GM23338 (cell line): ENCODE measurements around the gene SELENON. TPM values are rescaled to one million over a fixed set of nuclear protein-coding genes. Genes with fewer than 3 reads are reported as not detected.

ENCODE experiments used
- ATAC-seq: fragments of 200-7000 bp; cut with Tn5 transposase; 3 replicates; pipeline ENCODE4 v1.9.1; 2020
- DNase-seq: peaks from one replicate; pipeline ENCODE4 v3.0.0-alpha.2; 2015; ENCODE audit warnings: low spot score
- H2AFZ ChIP-seq: fragments of 200-600 bp; sonication (generic); 2 replicates; pipeline ENCODE4 v1.8.0; 2016; ENCODE audit warnings: antibody characterized with exemption, mild to moderate bottlenecking, moderate library complexity
- H3F3A ChIP-seq: fragments of 200-600 bp; sonication (generic); replicated peaks from 2 replicates; pipeline ENCODE4 v1.8.0; 2017; ENCODE audit warnings: antibody characterized with exemption, mixed run types, low read depth
- H3K27ac ChIP-seq: fragments of 200-600 bp; sonication (generic); 2 replicates; pipeline ENCODE4 v1.6.1; 2016; ENCODE audit warnings: low read depth
- H3K27me3 ChIP-seq: fragments of 200-600 bp; sonication (generic); 2 replicates; pipeline ENCODE4 v1.8.0; 2016; ENCODE audit warnings: mild to moderate bottlenecking, mixed run types, moderate library complexity; ENCODE audit not compliant: insufficient read depth
- H3K36me3 ChIP-seq: fragments of 200-600 bp; sonication (generic); 2 replicates; pipeline ENCODE4 v1.8.0; 2016; ENCODE audit warnings: mild to moderate bottlenecking; ENCODE audit not compliant: insufficient read depth
- H3K4me1 ChIP-seq: fragments of 200-600 bp; sonication (generic); 2 replicates; pipeline ENCODE4 v1.8.0; 2016; ENCODE audit warnings: mild to moderate bottlenecking, moderate library complexity; ENCODE audit not compliant: insufficient read depth
- H3K4me2 ChIP-seq: fragments of 200-600 bp; sonication (generic); 2 replicates; pipeline ENCODE4 v1.7.1; 2017; ENCODE audit warnings: mixed run types
- H3K4me3 ChIP-seq: fragments of 200-600 bp; sonication (generic); 2 replicates; pipeline ENCODE4 v1.6.1; 2016; ENCODE audit warnings: mixed run types
- H3K79me2 ChIP-seq: fragments of 200-600 bp; sonication (generic); replicated peaks from 2 replicates; pipeline ENCODE4 v1.8.0; 2017; ENCODE audit warnings: mild to moderate bottlenecking; ENCODE audit not compliant: insufficient read depth
- H3K9me2 ChIP-seq: fragments of 200-600 bp; sonication (generic); 2 replicates; pipeline ENCODE4 v1.8.0; 2017; ENCODE audit not compliant: insufficient read depth
- H4K20me1 ChIP-seq: fragments of 200-600 bp; sonication (generic); replicated peaks from 2 replicates; pipeline ENCODE4 v1.8.0; 2017; ENCODE audit warnings: mild to moderate bottlenecking; ENCODE audit not compliant: insufficient read depth
- H3K27ac Mint-ChIP-seq: 2 replicates; pipeline ENCODE4 v1.8.0; 2020; ENCODE audit warnings: inconsistent platforms, mild to moderate bottlenecking, moderate library complexity, mixed read lengths
- H3K27me3 Mint-ChIP-seq: 3 replicates; pipeline ENCODE4 v1.8.0; 2022; ENCODE audit warnings: low read depth, mild to moderate bottlenecking, moderate library complexity, mixed read lengths, inconsistent platforms; ENCODE audit not compliant: insufficient read depth, poor library complexity
- H3K36me3 Mint-ChIP-seq: 3 replicates; pipeline ENCODE4 v1.8.0; 2021; ENCODE audit warnings: low read depth, mild to moderate bottlenecking, inconsistent platforms, moderate library complexity, mixed read lengths
- H3K4me1 Mint-ChIP-seq: 3 replicates; pipeline ENCODE4 v1.8.0; 2020; ENCODE audit warnings: mild to moderate bottlenecking, inconsistent platforms, mixed read lengths
- H3K4me3 Mint-ChIP-seq: 3 replicates; pipeline ENCODE4 v1.8.0; 2021; ENCODE audit warnings: moderate library complexity, mild to moderate bottlenecking, inconsistent platforms, mixed read lengths
- H3K9me3 Mint-ChIP-seq: 3 replicates; pipeline ENCODE4 v1.8.0; 2020; ENCODE audit warnings: moderate library complexity, mild to moderate bottlenecking, inconsistent platforms, mixed read lengths
- CREB1 ChIP-seq: fragments of 250-450 bp; sonication (Bioruptor Pico); IDR thresholded peaks from 2 replicates; pipeline ENCODE4 v1.5.0; 2020; ENCODE audit warnings: low read depth, mild to moderate bottlenecking, moderate library complexity
- CTCF ChIP-seq, 2 experiments: fragments of 200-600 bp in 1 of 2; sonication (generic) in 1 of 2; conservative IDR thresholded peaks; 2 replicates each; pipeline versions ENCODE4 v1.5.1 to v1.6.1; 2016 to 2017; ENCODE audit warnings: antibody characterized with exemption in 2 of 2, low read depth in 2 of 2, mild to moderate bottlenecking in 2 of 2, moderate library complexity in 1 of 2
- ETS1 ChIP-seq: IDR thresholded peaks from 2 replicates; pipeline ENCODE4 v1.6.1; 2016; ENCODE audit warnings: antibody characterized with exemption
- EZH2 ChIP-seq: fragments of 200-600 bp; sonication (generic); IDR thresholded peaks from one replicate; pipeline ENCODE4 v1.8.0; 2017; ENCODE audit warnings: antibody characterized with exemption, mild to moderate bottlenecking, low read depth; ENCODE audit not compliant: unreplicated experiment
- EZH2phosphoT487 ChIP-seq: fragments of 200-600 bp; sonication (generic); IDR thresholded peaks from one replicate; pipeline ENCODE4 v1.8.1; 2018; ENCODE audit warnings: antibody characterized with exemption; ENCODE audit not compliant: unreplicated experiment
- JUNB ChIP-seq: IDR thresholded peaks from one replicate; pipeline ENCODE4 v1.6.1; 2016; ENCODE audit warnings: antibody characterized with exemption; ENCODE audit not compliant: unreplicated experiment
- NANOG ChIP-seq: IDR thresholded peaks from 2 replicates; pipeline ENCODE4 v1.6.1; 2016; ENCODE audit warnings: antibody characterized with exemption, borderline replicate concordance
- POLR2AphosphoS5 ChIP-seq: IDR thresholded peaks from 2 replicates; pipeline ENCODE4 v1.6.1; 2016; ENCODE audit warnings: antibody characterized with exemption, low read depth
- STAT1 ChIP-seq: IDR thresholded peaks from one replicate; pipeline ENCODE4 v1.6.1; 2016; ENCODE audit warnings: antibody characterized with exemption; ENCODE audit not compliant: unreplicated experiment
- ZNF114 ChIP-seq: fragments of 250-450 bp; sonication (Bioruptor Pico); IDR thresholded peaks from 2 replicates; pipeline ENCODE4 v1.5.0; 2020; ENCODE audit warnings: mild to moderate bottlenecking, moderate library complexity
- ZNF331 ChIP-seq: fragments of 250-450 bp; sonication (Bioruptor Pico); IDR thresholded peaks from 2 replicates; pipeline ENCODE4 v1.5.0; 2020; ENCODE audit warnings: low read depth, mild to moderate bottlenecking, moderate library complexity
- ZNF462 ChIP-seq: fragments of 250-450 bp; sonication (Bioruptor Pico); IDR thresholded peaks from 2 replicates; pipeline ENCODE4 v1.5.0; 2020; ENCODE audit warnings: mild to moderate bottlenecking, moderate library complexity
- polyA plus RNA-seq: library from polyadenylated mRNA; unstranded; fragments of >200 nt; fragmentation: Nextera tagmentation; extraction: Ambion mirVana; gene quantifications from 2 replicates; pipeline ENCODE4 v1.2.1, GENCODE V29; 2016
- total RNA-seq: library from RNA; depleted of rRNA; stranded (reverse); fragments of >200 nt; shearing (Covaris generic); gene quantifications from 2 replicates; pipeline ENCODE4 v1.2.3, GENCODE V29; 2014

Gene SELENON
- total and polyA plus RNA-seq, 2 experiments from 2014 or later = 17.9 to 93.2 TPM

GRCh38 chr1:25760122-25760719, 39.8 kb upstream of the SELENON start:
- H3K36me3 Mint-ChIP-seq = no peaks in the 10 kb centered on the region
- H3K27me3 Mint-ChIP-seq = peaks cover 8% of the 10 kb centered on the region
- Histone ChIP-seq H3K4me3 (no peak overlapping the region), H3K4me2 (no peak overlapping the region), H3K27ac (no peak overlapping the region), H3K4me1 (0 out of 2 replicates have a peak, but pooled peaks cover 12% of the 10 kb centered on the region), H3K79me2 (no peaks in the 10 kb centered on the region), H3K27me3 (no peaks in the 10 kb centered on the region), H3F3A (no peaks in the 10 kb centered on the region), H4K20me1 (no peaks in the 10 kb centered on the region), H3K36me3 (no peaks in the 10 kb centered on the region), H3K9me2 (no peaks in the 10 kb centered on the region), H2AFZ (no peak overlapping the region)
- H3K4me3 Mint-ChIP-seq = no peak overlapping the region
- no peak overlapping the region for H3K27ac Mint-ChIP-seq
- DNase-seq (no peak), ATAC-seq (no peak)
- TF ChIP-seq NANOG (no peak), STAT1 (no peak)
- H3K4me1 Mint-ChIP-seq = peaks cover 42% of the 10 kb centered on the region
- no peaks in the 10 kb centered on the region for H3K9me3 Mint-ChIP-seq

GRCh38 chr1:25760871-25761270, 39.1 kb upstream of the SELENON start:
- DNase-seq = no peak
- Mint-ChIP-seq H3K36me3 (no peaks in the 10 kb centered on the region), H3K9me3 (no peaks in the 10 kb centered on the region), H3K27ac (no peak overlapping the region), H3K4me1 (peaks cover 46% of the 10 kb centered on the region), H3K4me3 (no peak overlapping the region), H3K27me3 (peaks cover 8% of the 10 kb centered on the region)
- no peak overlapping the region for H3K27ac ChIP-seq
- H3K27me3 ChIP-seq = no peaks in the 10 kb centered on the region
- no peak for ATAC-seq
- H3F3A ChIP-seq = no peaks in the 10 kb centered on the region
- no peaks in the 10 kb centered on the region for H3K36me3 ChIP-seq
- no peaks in the 10 kb centered on the region for H3K9me2 ChIP-seq
- H2AFZ ChIP-seq = no peak overlapping the region
- H3K4me2 ChIP-seq = no peak overlapping the region
- H3K79me2 ChIP-seq = no peaks in the 10 kb centered on the region
- no peaks in the 10 kb centered on the region for H4K20me1 ChIP-seq
- peaks cover 16% of the 10 kb centered on the region for H3K4me1 ChIP-seq
- H3K4me3 ChIP-seq = no peak overlapping the region
- TF ChIP-seq ZNF331 (no peak), EZH2 (no peak), CTCF (conservative IDR thresholded peaks at IDR 0.05; ENCODE audit: low read depth in 2 of 2) (no peak), STAT1 (no peak), POLR2AphosphoS5 (no peak), ZNF462 (CRISPR knock-in tag) (no peak), JUNB (no peak), EZH2phosphoT487 (no peak), CREB1 (CRISPR knock-in tag) (no peak), NANOG (no peak), ZNF114 (no peak), ETS1 (no peak)
